ENCODE data around the gene DEPDC4.

DNA sequence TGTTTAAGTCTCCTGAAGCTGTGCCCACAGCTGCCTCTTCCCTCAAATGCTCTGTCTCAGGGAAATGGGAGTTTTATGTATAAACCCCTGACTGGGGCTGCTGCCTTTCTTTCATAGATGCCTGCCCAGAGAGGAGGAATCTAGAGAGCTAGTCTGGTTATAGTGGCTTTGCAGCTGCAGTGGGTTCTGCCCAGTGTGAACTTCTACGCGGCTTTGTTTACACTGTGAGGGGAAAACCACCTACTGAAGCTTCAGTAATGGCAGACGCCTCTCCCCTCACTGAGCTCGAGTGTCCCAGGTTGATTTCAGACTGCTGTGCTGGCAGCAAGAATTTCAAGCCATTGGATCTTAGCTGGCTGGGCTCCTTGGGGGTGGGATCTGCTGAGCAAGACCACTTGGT is 37.0 kb upstream of the DEPDC4 start:
- TF ChIP-seq, protein P1, sequence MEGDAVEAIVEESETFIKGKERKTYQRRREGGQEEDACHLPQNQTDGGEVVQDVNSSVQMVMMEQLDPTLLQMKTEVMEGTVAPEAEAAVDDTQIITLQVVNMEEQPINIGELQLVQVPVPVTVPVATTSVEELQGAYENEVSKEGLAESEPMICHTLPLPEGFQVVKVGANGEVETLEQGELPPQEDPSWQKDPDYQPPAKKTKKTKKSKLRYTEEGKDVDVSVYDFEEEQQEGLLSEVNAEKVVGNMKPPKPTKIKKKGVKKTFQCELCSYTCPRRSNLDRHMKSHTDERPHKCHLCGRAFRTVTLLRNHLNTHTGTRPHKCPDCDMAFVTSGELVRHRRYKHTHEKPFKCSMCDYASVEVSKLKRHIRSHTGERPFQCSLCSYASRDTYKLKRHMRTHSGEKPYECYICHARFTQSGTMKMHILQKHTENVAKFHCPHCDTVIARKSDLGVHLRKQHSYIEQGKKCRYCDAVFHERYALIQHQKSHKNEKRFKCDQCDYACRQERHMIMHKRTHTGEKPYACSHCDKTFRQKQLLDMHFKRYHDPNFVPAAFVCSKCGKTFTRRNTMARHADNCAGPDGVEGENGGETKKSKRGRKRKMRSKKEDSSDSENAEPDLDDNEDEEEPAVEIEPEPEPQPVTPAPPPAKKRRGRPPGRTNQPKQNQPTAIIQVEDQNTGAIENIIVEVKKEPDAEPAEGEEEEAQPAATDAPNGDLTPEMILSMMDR (IDR thresholded peaks at IDR 0.05; ENCODE audit: low read length) = no peak
- no peak for TF ChIP-seq EZH2 (IDR thresholded peaks at IDR 0.05; ENCODE audit: borderline replicate concordance, low read length)
